ENCODE data around the gene GREB1. TPM values are rescaled to one million over a fixed set of nuclear protein-coding genes. Genes with fewer than 3 reads are reported as not detected.

The GREB1 gene
- total and polyA plus RNA-seq, 2 of the 13 experiments (the other 11 are each of a cell fraction or from before 2014, with no cell fraction given): 31.3 to 61.2 TPM

- no peak for TF ChIP-seq GLMP (CRISPR knock-in tag; IDR thresholded peaks at IDR 0.05; ENCODE audit: borderline replicate concordance)
- peak; percentile 87 for TF ChIP-seq RBM22 (optimal IDR thresholded peaks at IDR 0.05; ENCODE audit: low read length)
- TF ChIP-seq STAT5B (CRISPR knock-in tag; IDR thresholded peaks at IDR 0.05): no peak
- TF ChIP-seq POLR2AphosphoS5 (IDR thresholded peaks at IDR 0.05; ENCODE audit: low read depth, low read length): peak; percentile 16
- TF ChIP-seq SOX6 (IDR thresholded peaks at IDR 0.05): no peak
- no peak for TF ChIP-seq SOX6 (CRISPR knock-in tag; IDR thresholded peaks at IDR 0.05)
- TF ChIP-seq HMGA1 (CRISPR knock-in tag; conservative IDR thresholded peaks at IDR 0.05): no peak
- TF ChIP-seq ZNF549 (CRISPR knock-in tag; IDR thresholded peaks at IDR 0.05): no peak
- no peak for TF ChIP-seq IRF2 (CRISPR knock-in tag; IDR thresholded peaks at IDR 0.05)
- TF ChIP-seq ZBTB40 (IDR thresholded peaks at IDR 0.05): no peak
- no peak for TF ChIP-seq ZBTB40 (CRISPR knock-in tag; IDR thresholded peaks at IDR 0.05)
- TF ChIP-seq BHLHE40 (IDR thresholded peaks at IDR 0.05; ENCODE audit: low read length): no peak
- TF ChIP-seq LRRFIP1 (CRISPR knock-in tag; conservative IDR thresholded peaks at IDR 0.05): no peak
- no peak for TF ChIP-seq NONO (IDR thresholded peaks at IDR 0.05)
- no peak for TF ChIP-seq NONO (CRISPR knock-in tag; conservative IDR thresholded peaks at IDR 0.05)
- TF ChIP-seq HOXA7 (CRISPR knock-in tag; IDR thresholded peaks at IDR 0.05): peak; percentile 85; the same call in 1 of the 2 replicates
- no peak for TF ChIP-seq ARNT (IDR thresholded peaks at IDR 0.05)
- TF ChIP-seq ZBTB1 (CRISPR knock-in tag; IDR thresholded peaks at IDR 0.05; ENCODE audit: borderline replicate concordance): no peak
- TF ChIP-seq KLF13 (CRISPR knock-in tag; IDR thresholded peaks at IDR 0.05): no peak
These were observed 54.6 kb downstream of the GREB1 start (continued) for GRCh38 chr2:11588228-11589110.

Data from HepG2 (cell line).